ENCODE data around the gene SH3RF1.

SH3RF1 gene

GRCh38 chr4:169051761-169052593 lies 218.8 kb downstream of the SH3RF1 start:
- DNase-seq (ENCODE audit: low spot score): no peak
- TF ChIP-seq CTCF (IDR thresholded peaks at IDR 0.05; ENCODE audit: extremely low read depth, missing control alignments): no peak

- DNase-seq (ENCODE audit: low spot score): no peak
- no peak for TF ChIP-seq CTCF (IDR thresholded peaks at IDR 0.05; ENCODE audit: extremely low read depth, missing control alignments)
These were observed 219.6 kb downstream of the SH3RF1 start for GRCh38 chr4:169050881-169051760.

GRCh38 chr4:169050284-169050683 lies 220.5 kb downstream of the SH3RF1 start:
- TF ChIP-seq CTCF (IDR thresholded peaks at IDR 0.05; ENCODE audit: extremely low read depth, missing control alignments): no peak
- DNase-seq (ENCODE audit: low spot score): no peak

GRCh38 chr4:169048868-169049414 lies 221.8 kb downstream of the SH3RF1 start:
- TF ChIP-seq CTCF (IDR thresholded peaks at IDR 0.05; ENCODE audit: extremely low read depth, missing control alignments): no peak
- no peak for DNase-seq (ENCODE audit: low spot score)

- no peak for TF ChIP-seq CTCF (IDR thresholded peaks at IDR 0.05; ENCODE audit: extremely low read depth, missing control alignments)
- no peak for DNase-seq (ENCODE audit: low spot score)
These were observed 222.8 kb downstream of the SH3RF1 start for GRCh38 chr4:169047956-169048355.

- no peak for TF ChIP-seq CTCF (IDR thresholded peaks at IDR 0.05; ENCODE audit: extremely low read depth, missing control alignments)
- no peak for DNase-seq (ENCODE audit: low spot score)
These were observed 224.7 kb downstream of the SH3RF1 start for GRCh38 chr4:169045862-169046584.

Data from GM20000 (cell line).